Smooth muscle cell (in vitro differentiated cells): ENCODE results near the gene KRT75. TPM values are rescaled to one million over a fixed set of nuclear protein-coding genes. Genes with fewer than 3 reads are reported as not detected.

Experiments used
- DNase-seq: peaks from one replicate; lab custom pipeline; 2025; ENCODE audit not compliant: unreplicated experiment; lab: John Stamatoyannopoulos, UW
- H2AFZ ChIP-seq: fragments of 200-600 bp; sonication (generic); 2 replicates; pipeline ENCODE4 v1.6.0; 2016; ENCODE audit warnings: antibody characterized with exemption, low read depth, mild to moderate bottlenecking
- H3F3A ChIP-seq: fragments of 200-600 bp; sonication (generic); 2 replicates; pipeline ENCODE4 v1.6.0; 2017; ENCODE audit warnings: antibody characterized with exemption, low read depth
- H3K27ac ChIP-seq: fragments of 200-600 bp; sonication (generic); 2 replicates; pipeline ENCODE4 v1.5.1; 2016; ENCODE audit warnings: low read depth, mild to moderate bottlenecking
- H3K27me3 ChIP-seq: fragments of 200-600 bp; sonication (generic); 2 replicates; pipeline ENCODE4 v1.6.1; 2016; ENCODE audit warnings: low read depth, mild to moderate bottlenecking
- H3K36me3 ChIP-seq: fragments of 200-600 bp; sonication (generic); 2 replicates; pipeline ENCODE4 v1.5.1; 2016; ENCODE audit warnings: low read depth
- H3K4me1 ChIP-seq: fragments of 200-600 bp; sonication (generic); 2 replicates; pipeline ENCODE4 v1.5.1; 2016; ENCODE audit warnings: low read depth
- H3K4me2 ChIP-seq: fragments of 200-600 bp; sonication (generic); 2 replicates; pipeline ENCODE4 v1.6.0; 2016; ENCODE audit warnings: mild to moderate bottlenecking
- H3K4me3 ChIP-seq: fragments of 200-600 bp; sonication (generic); 2 replicates; pipeline ENCODE4 v1.5.1; 2016; ENCODE audit warnings: mild to moderate bottlenecking
- H3K79me2 ChIP-seq: fragments of 200-600 bp; sonication (generic); 2 replicates; pipeline ENCODE4 v1.6.0; 2016; ENCODE audit warnings: low read depth, mild to moderate bottlenecking
- H3K9ac ChIP-seq: fragments of 200-600 bp; sonication (generic); 2 replicates; pipeline ENCODE4 v1.6.0; 2016; ENCODE audit warnings: low read depth
- H3K9me3 ChIP-seq: fragments of 200-600 bp; sonication (generic); replicated peaks from 2 replicates; pipeline ENCODE4 v1.5.1; 2016; ENCODE audit warnings: low read depth
- H4K20me1 ChIP-seq: fragments of 200-600 bp; sonication (generic); 2 replicates; pipeline ENCODE4 v1.6.0; 2016; ENCODE audit warnings: low read depth
- WGBS: methylation state at CpG from one replicate; pipeline ENCODE4 v1.1.7; 2016; ENCODE audit warnings: low lambda C conversion rate; 5-methylcytosine and 5-hydroxymethylcytosine counted together
- polyA plus RNA-seq: library from polyadenylated mRNA; unstranded; fragments of >200 nt; fragmentation: Nextera tagmentation; extraction: Ambion mirVana; gene quantifications from 2 replicates; pipeline ENCODE4 v1.2.1, GENCODE V29; 2016
- total RNA-seq: library from RNA; depleted of rRNA; stranded (reverse); fragments of >200 nt; gene quantifications from 2 replicates; pipeline ENCODE4 v1.2.3, GENCODE V29; 2014
- TF ChIP-seq, protein P1 (sequence below): fragments of 200-600 bp; sonication (generic); IDR thresholded peaks from 2 replicates; pipeline ENCODE4 v1.5.1; 2017; ENCODE audit warnings: borderline replicate concordance, mild to moderate bottlenecking, antibody characterized with exemption; ENCODE audit not compliant: insufficient read depth, poor library complexity, severe bottlenecking

KRT75 gene
- total and polyA plus RNA-seq, 2 experiments from 2014 or later: 0.37 to 1.9 TPM

DNA sequence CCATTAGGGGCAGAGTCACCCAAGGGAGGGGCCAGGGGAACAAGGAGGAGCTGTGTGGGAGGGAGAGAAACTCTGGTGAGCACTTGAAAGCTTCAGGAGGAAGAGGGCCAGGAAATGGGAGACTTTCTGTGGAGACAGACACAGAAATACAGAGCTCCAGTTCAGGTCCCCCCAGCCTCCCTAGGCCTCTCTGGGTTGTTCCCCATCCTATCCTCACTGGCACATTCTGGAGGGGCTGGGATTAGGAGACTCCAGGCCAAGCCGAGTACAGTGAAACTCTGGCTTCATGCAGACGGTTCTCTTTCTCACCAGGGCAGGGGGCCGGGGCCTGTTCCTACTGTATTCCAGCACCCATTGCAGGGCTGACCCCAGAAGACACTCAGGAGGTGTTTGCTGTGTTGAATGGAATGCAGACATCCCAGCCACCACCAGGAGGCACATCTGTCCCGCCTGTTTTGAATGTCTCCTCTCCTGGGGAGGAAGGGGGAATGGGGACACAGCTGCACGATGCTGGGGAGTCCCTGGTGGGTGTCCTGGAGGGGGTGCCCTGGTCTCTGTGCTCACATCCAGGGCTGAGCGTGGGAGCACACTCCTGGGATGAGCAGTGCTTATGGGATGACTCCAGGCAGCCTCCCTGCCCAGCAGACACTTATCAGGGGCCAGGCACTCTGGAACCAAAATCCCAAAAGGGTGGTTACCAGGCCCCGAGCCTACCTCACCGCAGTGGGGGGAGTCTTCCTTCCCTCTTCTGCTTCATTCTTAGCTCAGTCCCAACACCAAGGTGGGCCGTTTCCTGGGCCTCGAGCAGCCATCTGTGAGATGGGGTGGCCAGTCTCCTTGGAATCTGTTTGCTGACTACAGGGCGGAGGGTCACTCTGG lies 43.2 kb downstream of the KRT75 start:
- no peak for DNase-seq
- peaks cover 22% of the 10 kb centered on the region for H3K27me3 ChIP-seq

DNA sequence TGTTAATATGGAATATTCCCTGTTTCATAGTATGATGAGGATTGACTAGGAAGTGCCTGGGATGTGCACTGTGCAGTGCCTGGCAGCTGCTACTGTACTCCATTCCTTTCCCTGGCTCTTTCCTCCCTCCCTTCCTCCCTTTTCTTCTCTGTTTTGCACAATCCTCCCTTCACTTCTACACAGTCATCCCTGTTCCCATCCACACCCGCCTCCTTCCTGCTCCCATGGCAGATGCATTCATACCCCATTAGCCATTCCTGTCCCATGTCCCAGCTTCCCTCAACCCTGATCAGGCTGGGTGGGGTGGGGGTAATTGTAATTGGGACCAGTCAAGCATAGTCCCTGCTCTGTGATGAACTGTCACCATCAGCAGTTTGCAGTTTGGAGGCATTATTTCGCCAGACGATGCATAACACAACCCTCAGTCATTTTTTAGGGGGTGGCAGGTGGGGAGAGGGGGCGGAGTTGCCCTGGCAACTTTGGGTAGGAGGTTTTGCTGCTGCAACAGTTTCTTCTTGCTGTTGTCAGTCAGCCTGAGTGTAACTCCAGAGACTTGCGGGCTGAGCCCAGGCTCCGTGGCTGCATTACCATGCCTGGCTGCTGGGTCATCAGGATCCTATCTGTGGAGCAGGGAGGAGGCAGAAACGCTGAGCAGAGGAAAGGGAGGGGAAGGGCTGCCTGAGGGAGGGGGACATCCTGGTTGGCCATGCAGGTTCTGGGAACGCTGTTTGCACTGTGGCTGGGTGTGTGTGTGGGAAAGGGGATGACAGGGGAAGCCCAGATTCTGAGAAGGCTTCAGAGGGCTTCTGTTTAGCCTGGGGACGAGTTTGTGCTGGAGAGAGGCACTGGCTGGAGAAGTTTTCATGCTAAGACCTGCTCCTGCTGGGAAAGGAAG lies 44.6 kb downstream of the KRT75 start:
- H3K79me2 ChIP-seq: no peaks in the 10 kb centered on the region
- no peak overlapping the region for H3K4me3 ChIP-seq
- H2AFZ ChIP-seq: no peak overlapping the region
- no peak overlapping the region for H3K4me2 ChIP-seq
- no peaks in the 10 kb centered on the region for H3F3A ChIP-seq
- WGBS: 30% methylated on average over 9 of the region's 9 CpGs
- H4K20me1 ChIP-seq: no peaks in the 10 kb centered on the region
- H3K9me3 ChIP-seq: no peaks in the 10 kb centered on the region
- TF ChIP-seq, protein P1, sequence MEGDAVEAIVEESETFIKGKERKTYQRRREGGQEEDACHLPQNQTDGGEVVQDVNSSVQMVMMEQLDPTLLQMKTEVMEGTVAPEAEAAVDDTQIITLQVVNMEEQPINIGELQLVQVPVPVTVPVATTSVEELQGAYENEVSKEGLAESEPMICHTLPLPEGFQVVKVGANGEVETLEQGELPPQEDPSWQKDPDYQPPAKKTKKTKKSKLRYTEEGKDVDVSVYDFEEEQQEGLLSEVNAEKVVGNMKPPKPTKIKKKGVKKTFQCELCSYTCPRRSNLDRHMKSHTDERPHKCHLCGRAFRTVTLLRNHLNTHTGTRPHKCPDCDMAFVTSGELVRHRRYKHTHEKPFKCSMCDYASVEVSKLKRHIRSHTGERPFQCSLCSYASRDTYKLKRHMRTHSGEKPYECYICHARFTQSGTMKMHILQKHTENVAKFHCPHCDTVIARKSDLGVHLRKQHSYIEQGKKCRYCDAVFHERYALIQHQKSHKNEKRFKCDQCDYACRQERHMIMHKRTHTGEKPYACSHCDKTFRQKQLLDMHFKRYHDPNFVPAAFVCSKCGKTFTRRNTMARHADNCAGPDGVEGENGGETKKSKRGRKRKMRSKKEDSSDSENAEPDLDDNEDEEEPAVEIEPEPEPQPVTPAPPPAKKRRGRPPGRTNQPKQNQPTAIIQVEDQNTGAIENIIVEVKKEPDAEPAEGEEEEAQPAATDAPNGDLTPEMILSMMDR: no peak
- no peaks in the 10 kb centered on the region for H3K36me3 ChIP-seq
- no peak overlapping the region for H3K9ac ChIP-seq
- H3K27me3 ChIP-seq: peaks cover 22% of the 10 kb centered on the region
- no peaks in the 10 kb centered on the region for H3K4me1 ChIP-seq
- H3K27ac ChIP-seq: no peak overlapping the region
- DNase-seq: peak; percentile 24

More for the DNA sequence above, 43.2 kb downstream of the KRT75 start:
- Histone ChIP-seq H2AFZ (no peak overlapping the region), H3K79me2 (no peaks in the 10 kb centered on the region), H3K4me1 (no peaks in the 10 kb centered on the region), H3K4me3 (no peak overlapping the region), H3F3A (no peaks in the 10 kb centered on the region), H3K27ac (no peak overlapping the region), H3K9me3 (no peaks in the 10 kb centered on the region), H4K20me1 (no peaks in the 10 kb centered on the region), H3K36me3 (no peaks in the 10 kb centered on the region), H3K9ac (no peak overlapping the region), H3K4me2 (no peak overlapping the region)
- TF ChIP-seq, protein P1: peak; percentile 65
- 67% methylated on average over 11 of the region's 11 CpGs for WGBS

DNA sequence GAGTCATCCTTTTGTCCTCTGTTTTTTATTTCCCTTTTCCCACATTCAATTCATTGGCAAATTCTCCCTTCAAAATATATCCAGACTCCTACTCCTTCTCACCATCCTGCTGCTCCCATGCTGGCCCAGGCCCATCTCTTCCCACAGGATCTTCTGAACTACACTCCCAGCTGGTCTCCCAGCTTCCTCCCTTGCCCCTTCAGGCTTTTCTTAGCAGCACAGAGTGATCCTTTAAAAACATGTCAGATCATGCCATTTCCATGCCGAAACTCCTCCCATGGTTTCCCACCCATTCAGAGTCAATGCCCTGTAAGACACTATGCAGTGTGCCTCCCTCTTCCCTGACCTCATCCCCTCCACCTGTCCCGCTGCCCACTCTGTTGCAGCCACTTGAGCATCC lies 46.3 kb downstream of the KRT75 start:
- no peak for DNase-seq
- peaks cover 22% of the 10 kb centered on the region for H3K27me3 ChIP-seq
- no peaks in the 10 kb centered on the region for H3K4me1 ChIP-seq
- no peaks in the 10 kb centered on the region for H3K9me3 ChIP-seq
- no peaks in the 10 kb centered on the region for H4K20me1 ChIP-seq
- H3K4me2 ChIP-seq: no peak overlapping the region
- H3K9ac ChIP-seq: no peak overlapping the region
- H3K79me2 ChIP-seq: no peaks in the 10 kb centered on the region
- H2AFZ ChIP-seq: no peak overlapping the region
- no peaks in the 10 kb centered on the region for H3F3A ChIP-seq
- H3K36me3 ChIP-seq: no peaks in the 10 kb centered on the region
- H3K27ac ChIP-seq: no peak overlapping the region
- H3K4me3 ChIP-seq: no peak overlapping the region
- WGBS: 89% methylated on average over 2 of the region's 2 CpGs
- TF ChIP-seq, protein P1: no peak
